ENCODE data around the gene RADX. TPM values are rescaled to one million over a fixed set of nuclear protein-coding genes. Genes with fewer than 3 reads are reported as not detected.
A peak's percentile ranks its signal among the peaks of the same experiment; 100 is the strongest.

Gene RADX
- total RNA-seq, 1 donor from 2014 or later, result not detected

DNA sequence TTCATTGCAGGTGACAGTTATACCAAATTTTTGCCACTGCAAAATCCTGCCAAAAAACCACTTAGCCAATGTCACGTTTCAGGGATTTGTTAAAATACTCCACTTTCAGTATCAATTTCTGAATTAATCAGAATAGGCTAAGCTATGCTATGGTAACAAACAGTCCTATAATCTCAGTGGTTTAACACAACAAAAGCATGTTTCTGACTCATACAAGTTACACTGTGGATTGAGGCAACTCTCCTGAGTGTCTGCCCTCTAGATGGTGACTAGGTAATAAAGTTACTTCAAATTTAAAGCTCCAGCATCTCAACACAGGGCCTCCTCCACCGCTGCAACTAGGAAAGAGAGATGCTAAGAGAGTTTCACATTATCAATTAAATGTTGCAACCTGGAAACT lies 23.0 kb upstream of the RADX start:
- no peak for TF ChIP-seq CTCF (IDR thresholded peaks at IDR 0.05)
- Histone ChIP-seq H3K4me1 (no peaks in the 10 kb centered on the region), H3K27ac (no peak overlapping the region), H3K4me3 (no peak overlapping the region), H3K36me3 (no peaks in the 10 kb centered on the region), H3K27me3 (no peaks in the 10 kb centered on the region), H3K9me3 (no peaks in the 10 kb centered on the region)
- no peak for DNase-seq (ENCODE audit: low spot score in 2 of 2)
- intact Hi-C loops (cut with DNase I), result no loop called here

DNA sequence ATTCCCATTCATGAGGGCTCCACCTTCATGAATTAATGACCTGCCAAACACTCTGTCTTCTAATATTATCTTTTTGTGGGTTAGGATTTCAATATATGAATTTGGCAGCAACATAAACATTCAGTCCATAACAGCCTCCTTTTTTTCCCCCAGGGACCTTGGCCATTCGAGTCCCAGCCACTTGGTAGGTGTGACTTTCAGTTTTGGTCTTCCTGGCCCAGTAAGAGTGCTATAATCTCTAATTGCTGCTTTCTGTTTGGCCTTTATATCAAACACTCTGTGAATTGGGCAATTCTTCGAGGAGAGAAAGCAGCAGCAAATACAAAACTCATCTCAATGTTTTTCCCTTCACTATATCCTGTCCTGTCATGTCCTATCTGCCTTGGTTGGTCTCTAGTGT lies 12.4 kb upstream of the RADX start:
- Histone ChIP-seq H3K27ac (no peak overlapping the region), H3K27me3 (no peaks in the 10 kb centered on the region), H3K4me1 (no peaks in the 10 kb centered on the region), H3K4me3 (no peak overlapping the region), H3K36me3 (no peaks in the 10 kb centered on the region), H3K9me3 (no peaks in the 10 kb centered on the region)
- DNase-seq (ENCODE audit: low spot score in 2 of 2), result no peak
- intact Hi-C loops (cut with DNase I), result no loop called here
- no peak for TF ChIP-seq CTCF (IDR thresholded peaks at IDR 0.05)

- Histone ChIP-seq H3K27me3 (no peaks in the 10 kb centered on the region), H3K27ac (no peak overlapping the region), H3K4me3 (no peak overlapping the region), H3K36me3 (no peaks in the 10 kb centered on the region), H3K4me1 (no peaks in the 10 kb centered on the region), H3K9me3 (no peaks in the 10 kb centered on the region)
- no peak for DNase-seq (ENCODE audit: low spot score in 2 of 2)
- intact Hi-C loops (cut with DNase I), result no loop called here
- TF ChIP-seq CTCF (IDR thresholded peaks at IDR 0.05), result no peak
These were observed 5.2 kb upstream of the RADX start for GRCh38 chrX:106606571-106606970.

- Histone ChIP-seq H3K9me3 (no peaks in the 10 kb centered on the region), H3K4me1 (no peaks in the 10 kb centered on the region), H3K4me3 (no peak overlapping the region), H3K27me3 (no peaks in the 10 kb centered on the region), H3K36me3 (no peaks in the 10 kb centered on the region), H3K27ac (no peak overlapping the region)
- no peak for DNase-seq (ENCODE audit: low spot score in 2 of 2)
- TF ChIP-seq CTCF (IDR thresholded peaks at IDR 0.05), result no peak
- intact Hi-C loops (cut with DNase I), result no loop called here
These were observed 3.8 kb upstream of the RADX start for GRCh38 chrX:106608016-106608415.

GRCh38 chrX:106611317-106611678 lies 480 bp upstream of the RADX start:
- Histone ChIP-seq H3K9me3 (no peaks in the 10 kb centered on the region), H3K36me3 (no peaks in the 10 kb centered on the region), H3K4me1 (no peaks in the 10 kb centered on the region), H3K27me3 (no peaks in the 10 kb centered on the region), H3K4me3 (peak overlapping the region; percentile 49 to 62), H3K27ac (no peak overlapping the region)
- DNase-seq (ENCODE audit: low spot score in 2 of 2), result no peak
- TF ChIP-seq CTCF (IDR thresholded peaks at IDR 0.05), result no peak
- intact Hi-C loops (cut with DNase I), result loop anchor here (10.0 kb wide), 1 partner anchor 194 kb away; the partner anchor contains the start of gene TBC1D8B

- intact Hi-C loops (cut with DNase I), result loop anchor here (10.0 kb wide), 1 partner anchor 192 kb away; the partner anchor contains the start of gene TBC1D8B
- Histone ChIP-seq H3K27me3 (no peaks in the 10 kb centered on the region), H3K4me1 (no peaks in the 10 kb centered on the region), H3K36me3 (no peaks in the 10 kb centered on the region), H3K27ac (no peak overlapping the region), H3K4me3 (peak overlapping the region; percentile 49 to 62), H3K9me3 (no peaks in the 10 kb centered on the region)
- TF ChIP-seq CTCF (IDR thresholded peaks at IDR 0.05), result no peak
- DNase-seq (ENCODE audit: low spot score in 2 of 2), result no peak
These were observed 600 bp downstream of the RADX start for GRCh38 chrX:106612393-106612763.
